GM21619 (cell line): ENCODE data around the gene ZNF469.
"Not testable (repeated sequence)": the region's sequence is repeated elsewhere in the genome, so short reads cannot be mapped to it uniquely, and the experiment has no call there.

Source experiments
- ATAC-seq: cut with Tn5 transposase; IDR thresholded peaks from one replicate; pipeline ENCODE4 v1.9.1; 2021; ENCODE audit not compliant: unreplicated experiment

Gene ZNF469

GRCh38 chr16:88359008-88359407, 23.8 kb upstream of the ZNF469 start:
- no peak for ATAC-seq

GRCh38 chr16:88360401-88360800, 22.4 kb upstream of the ZNF469 start:
- not testable (repeated sequence) for ATAC-seq

GRCh38 chr16:88360999-88361398, 21.8 kb upstream of the ZNF469 start:
- ATAC-seq = no peak

GRCh38 chr16:88361775-88362174, 21.0 kb upstream of the ZNF469 start:
- no peak for ATAC-seq

- no peak for ATAC-seq
These were observed 19.4 kb upstream of the ZNF469 start for GRCh38 chr16:88363239-88363891.

GRCh38 chr16:88365244-88365865, 17.4 kb upstream of the ZNF469 start:
- ATAC-seq = no peak

GRCh38 chr16:88366032-88366703, 16.6 kb upstream of the ZNF469 start:
- no peak for ATAC-seq

- no peak for ATAC-seq
These were observed 16.1 kb upstream of the ZNF469 start for GRCh38 chr16:88366704-88367047.

GRCh38 chr16:88367560-88367959, 15.2 kb upstream of the ZNF469 start:
- ATAC-seq = no peak

- no peak for ATAC-seq
These were observed 14.7 kb upstream of the ZNF469 start for GRCh38 chr16:88368036-88368435.

- ATAC-seq = no peak
These were observed 13.8 kb upstream of the ZNF469 start for GRCh38 chr16:88368994-88369393.

GRCh38 chr16:88369447-88370008, 13.2 kb upstream of the ZNF469 start:
- no peak for ATAC-seq

GRCh38 chr16:88370365-88370764, 12.4 kb upstream of the ZNF469 start:
- no peak for ATAC-seq

- ATAC-seq = no peak
These were observed 10.2 kb upstream of the ZNF469 start for GRCh38 chr16:88372522-88372921.

- ATAC-seq = no peak
These were observed 9.5 kb upstream of the ZNF469 start for GRCh38 chr16:88373211-88373610.

GRCh38 chr16:88373927-88374492, 8.7 kb upstream of the ZNF469 start:
- no peak for ATAC-seq

GRCh38 chr16:88374736-88375135, 8.0 kb upstream of the ZNF469 start:
- no peak for ATAC-seq

- ATAC-seq = no peak
These were observed 7.4 kb upstream of the ZNF469 start for GRCh38 chr16:88375236-88375975.

- ATAC-seq = no peak
These were observed 6.5 kb upstream of the ZNF469 start for GRCh38 chr16:88375996-88376834.
